HK-2 (cell line): ENCODE data around the gene DPP7.
"Not testable (repeated sequence)": the region's sequence is repeated elsewhere in the genome, so short reads cannot be mapped to it uniquely, and the experiment has no call there.

Source experiments
- DNase-seq: peaks from one replicate; pipeline ENCODE4 v3.0.0-alpha.2; 2018; ENCODE audit not compliant: unreplicated experiment

The DPP7 gene

GRCh38 chr9:137070906-137071275 is 43.6 kb downstream of the DPP7 start:
- DNase-seq, result no peak

GRCh38 chr9:137070201-137070905 is 44.2 kb downstream of the DPP7 start, which contains the start of gene SAPCD2:
Gene SAPCD2 (minus strand): TSS chr9:137070557. CDS start chr9:137070460, 97 bp downstream.
- peak; percentile 89 for DNase-seq

GRCh38 chr9:137069508-137070091 is 44.9 kb downstream of the DPP7 start:
- DNase-seq, result no peak

- DNase-seq, result no peak
Measured at GRCh38 chr9:137068539-137069507, 45.7 kb downstream of the DPP7 start.

GRCh38 chr9:137067860-137068538 is 46.5 kb downstream of the DPP7 start:
- peak; percentile 86 for DNase-seq

GRCh38 chr9:137066096-137066861 is 48.3 kb downstream of the DPP7 start:
- no peak for DNase-seq

- no peak for DNase-seq
Measured at GRCh38 chr9:137065336-137065967, 49.1 kb downstream of the DPP7 start.

GRCh38 chr9:137064880-137065164 is 49.7 kb downstream of the DPP7 start:
- no peak for DNase-seq

- peak; percentile 81 for DNase-seq
Measured at GRCh38 chr9:137064027-137064879, 50.3 kb downstream of the DPP7 start.

GRCh38 chr9:137063311-137064026 is 51.1 kb downstream of the DPP7 start:
- no peak for DNase-seq

- not testable (repeated sequence) for DNase-seq
Measured at GRCh38 chr9:137062798-137063197, 51.7 kb downstream of the DPP7 start.

GRCh38 chr9:137062384-137062783 is 52.1 kb downstream of the DPP7 start:
- no peak for DNase-seq
